Measurements from ENCODE around the gene TRPC4AP.

The TRPC4AP gene

GRCh38 chr20:34970193-34970840 is 122.3 kb downstream of the TRPC4AP start:
- DNase-seq (ENCODE audit: low read depth, low spot score), result no peak

DNA sequence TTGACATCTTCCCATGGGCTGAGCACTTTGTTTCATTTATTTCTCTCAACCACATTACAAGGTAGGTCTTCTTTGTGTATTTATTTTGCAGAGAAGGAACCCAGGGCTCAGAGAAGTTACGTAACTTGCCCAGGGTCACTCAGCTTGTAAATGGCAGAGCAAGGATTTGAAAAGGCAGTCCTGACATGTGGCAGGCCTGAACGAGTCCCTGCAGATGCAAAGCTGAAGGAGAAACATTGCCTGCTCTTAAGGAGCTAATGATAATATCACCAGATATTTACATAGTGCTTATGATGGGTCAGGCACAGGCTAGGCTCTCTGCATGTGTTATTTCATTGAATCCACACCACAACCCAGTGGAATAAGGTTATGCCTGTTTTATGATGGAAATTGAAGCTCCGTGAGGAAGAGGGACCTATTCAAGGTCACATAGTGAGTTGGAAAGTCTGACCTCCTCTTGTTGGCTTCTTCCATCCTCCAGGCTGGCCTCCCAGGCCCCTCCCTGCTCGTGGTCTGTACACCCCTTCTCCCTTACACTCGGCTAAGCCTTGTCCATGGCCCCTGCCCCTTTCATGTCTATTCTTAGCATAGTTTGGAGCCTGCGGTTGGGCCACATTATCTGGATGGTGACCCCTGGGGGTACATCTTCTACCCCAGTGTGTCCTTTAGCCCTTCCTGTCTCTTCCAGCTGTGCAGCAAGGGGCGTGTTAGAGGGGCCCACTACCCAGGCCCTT is 124.4 kb downstream of the TRPC4AP start:
- DNase-seq (ENCODE audit: low read depth, low spot score), result no peak

DNA sequence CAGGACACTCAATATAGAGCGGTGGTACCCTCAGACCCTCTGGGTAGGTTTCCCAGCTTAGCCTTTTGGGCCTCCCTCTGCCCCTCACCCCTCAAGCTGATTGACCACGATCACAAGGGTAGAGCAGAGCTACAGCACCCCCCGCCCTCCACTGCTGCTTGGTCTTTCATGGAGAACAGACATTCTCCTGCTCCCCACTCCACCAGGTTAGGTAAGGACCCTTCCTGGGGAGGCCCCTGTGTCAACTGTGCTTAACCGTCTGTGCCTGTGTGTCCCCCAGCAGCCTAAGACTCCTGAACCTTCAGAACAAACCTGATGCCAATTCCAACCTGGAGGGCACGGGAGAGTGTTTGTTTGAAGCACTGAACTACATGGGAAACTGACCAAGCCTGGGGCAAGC is 125.2 kb downstream of the TRPC4AP start:
- no peak for DNase-seq (ENCODE audit: low read depth, low spot score)

DNA sequence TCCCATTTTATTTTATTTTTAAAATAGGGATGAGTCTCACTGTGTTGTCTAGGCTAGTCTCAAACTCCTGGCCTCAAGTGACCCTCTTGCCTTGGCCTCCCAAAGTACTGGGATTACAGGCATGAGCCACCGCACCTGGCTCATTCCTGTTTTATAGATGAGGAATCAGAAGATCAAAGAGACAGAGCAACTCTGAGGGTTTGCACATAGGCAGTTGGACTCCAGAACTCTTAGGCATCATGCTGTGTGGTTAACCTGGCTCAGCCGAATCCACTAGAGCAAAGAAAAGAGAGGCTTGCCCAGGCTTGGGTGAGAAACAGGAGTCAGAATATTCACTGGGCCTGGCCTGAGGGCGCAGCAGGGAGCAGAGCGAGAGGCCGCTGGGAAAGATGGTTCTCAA is 127.6 kb downstream of the TRPC4AP start:
- DNase-seq (ENCODE audit: low read depth, low spot score), result no peak

DNA sequence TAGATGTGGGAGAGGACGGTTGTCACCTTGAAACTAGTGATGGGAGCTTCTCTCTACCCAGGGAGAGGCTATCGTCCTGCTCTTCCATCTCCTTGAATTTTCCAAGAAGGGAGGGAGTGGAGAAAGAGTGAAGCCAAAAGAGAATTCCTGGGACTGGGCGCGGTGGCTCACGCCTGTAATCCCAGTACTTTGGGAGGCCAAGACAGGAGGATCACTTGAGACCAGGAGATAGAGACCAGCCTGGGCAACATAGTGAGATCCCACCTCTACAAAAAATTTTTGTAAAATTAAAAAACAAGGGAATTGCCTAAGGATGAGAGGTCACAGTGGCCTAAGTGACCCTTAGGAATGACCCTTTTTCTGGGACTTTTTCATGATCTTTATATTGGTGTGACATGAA is 128.1 kb downstream of the TRPC4AP start:
- no peak for DNase-seq (ENCODE audit: low read depth, low spot score)

DNA sequence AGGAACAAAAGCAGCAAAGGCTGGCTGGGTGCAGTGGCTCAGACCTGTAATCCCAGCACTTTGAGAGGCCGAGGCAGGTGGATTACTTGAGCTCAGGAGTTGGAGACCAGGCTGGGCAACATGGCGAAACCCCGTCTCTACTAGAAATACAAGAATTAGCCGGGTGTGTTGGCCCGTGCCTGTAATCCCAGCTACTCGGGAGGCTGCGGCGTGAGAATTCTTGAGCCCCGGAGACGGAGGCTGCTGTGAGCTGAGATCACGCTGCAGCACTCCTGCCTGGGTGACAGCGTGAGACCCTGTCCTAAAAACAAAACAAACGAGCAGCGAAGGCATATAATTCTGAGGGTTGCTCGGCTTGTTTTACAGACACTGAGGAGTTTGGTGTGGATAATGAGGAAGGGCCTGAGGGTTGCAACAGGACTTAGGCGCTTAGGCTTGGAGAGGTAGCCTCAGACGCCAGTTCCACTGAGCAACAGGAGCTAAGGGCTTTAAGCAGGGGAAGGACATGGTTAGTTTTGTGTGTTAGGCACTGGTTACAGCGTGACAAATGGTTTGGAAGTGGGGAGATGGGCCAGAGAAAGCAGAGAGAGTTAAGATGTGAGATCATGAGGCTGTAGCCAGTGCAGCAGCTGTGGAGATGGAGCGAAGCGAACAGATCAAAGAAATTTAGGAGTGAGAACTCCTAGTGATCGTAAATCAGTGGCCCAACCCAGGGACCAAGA is 135.7 kb downstream of the TRPC4AP start:
- no peak for DNase-seq (ENCODE audit: low read depth, low spot score)

- DNase-seq (ENCODE audit: low read depth, low spot score), result no peak
Observed at GRCh38 chr20:34956041-34956458, 136.6 kb downstream of the TRPC4AP start.

- peak; percentile 94 for DNase-seq (ENCODE audit: low read depth, low spot score)
Observed at GRCh38 chr20:34955231-34956040, 137.2 kb downstream of the TRPC4AP start, which contains the start of the genes GSS and MYH7B. Gene GSS, minus strand, starts transcription at chr20:34955806. Its CDS starts 3,954 bp downstream, at chr20:34951852. Gene MYH7B, plus strand, starts transcription at chr20:34955868. Its CDS starts 22,138 bp downstream, at chr20:34978006.

DNA sequence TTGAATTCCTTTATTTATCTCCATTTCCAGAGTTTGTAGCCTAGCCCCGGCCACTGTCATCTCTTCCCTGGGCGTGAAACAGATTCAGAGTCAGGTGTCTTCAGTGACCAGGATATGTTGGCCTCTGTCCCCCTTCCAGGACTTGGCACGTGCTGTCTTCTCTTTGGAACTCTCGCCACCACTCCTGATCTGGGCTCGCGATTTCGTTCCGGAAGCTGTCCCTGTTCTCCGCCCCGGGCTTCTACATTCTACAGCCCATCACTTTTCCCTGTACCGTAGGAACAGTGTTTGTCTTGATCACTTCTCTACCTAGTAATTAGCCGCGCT is 137.7 kb downstream of the TRPC4AP start:
- DNase-seq (ENCODE audit: low read depth, low spot score), result no peak

- no peak for DNase-seq (ENCODE audit: low read depth, low spot score)
Observed at GRCh38 chr20:34953960-34954359, 138.6 kb downstream of the TRPC4AP start.

DNA sequence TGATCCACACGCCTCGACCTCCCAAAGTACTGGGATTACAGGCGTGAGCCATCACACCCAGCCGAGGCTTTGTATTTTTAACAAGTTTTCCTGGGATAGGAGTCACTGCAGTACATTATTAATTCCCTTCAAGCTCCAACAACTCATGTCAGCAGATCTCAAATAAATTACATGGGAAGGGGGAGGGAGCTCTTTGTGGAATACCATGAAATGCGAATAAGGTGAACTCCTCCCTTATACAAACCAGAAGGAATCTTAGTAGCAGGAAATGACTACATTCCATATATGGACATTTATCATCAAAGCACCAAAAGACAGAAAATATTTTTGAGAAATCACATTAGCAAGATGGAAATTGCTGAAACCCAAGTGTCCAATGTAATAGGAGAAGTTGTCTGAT is 139.9 kb downstream of the TRPC4AP start:
- no peak for DNase-seq (ENCODE audit: low read depth, low spot score)
